Vagina (tissue), 2 donors: Measurements from ENCODE around the gene VENTX.

Experiments used
- CTCF ChIP-seq, 3 experiments: fragments of 450-650 bp in 2 of 3; fragments of 200-600 bp in 1 of 3; sonication (generic) in 1 of 3; IDR thresholded peaks; one replicate each; pipeline ENCODE4 v1.5.1; 2017 to 2019; ENCODE audit warnings: antibody characterized with exemption in 3 of 3, mild to moderate bottlenecking in 2 of 3, moderate library complexity in 2 of 3
- POLR2A ChIP-seq, 2 donors: fragments of 450-650 bp; IDR thresholded peaks; one replicate each; pipeline ENCODE4 v1.6.1; 2017; ENCODE audit warnings: antibody characterized with exemption in 2 of 2, mild to moderate bottlenecking in 2 of 2, moderate library complexity in 2 of 2
- POLR2AphosphoS5 ChIP-seq, 2 donors: sonication (generic); formaldehyde crosslinking; IDR thresholded peaks; one replicate each; pipeline ENCODE4 v1.9.0; 2017; ENCODE audit warnings: antibody characterized with exemption in 2 of 2, mild to moderate bottlenecking in 2 of 2, low read depth in 1 of 2; ENCODE audit not compliant: insufficient read depth in 1 of 2

- TF ChIP-seq CTCF (IDR thresholded peaks at IDR 0.05): no peak
- TF ChIP-seq POLR2A (IDR thresholded peaks at IDR 0.05): no peak
- no peak for TF ChIP-seq POLR2AphosphoS5 (IDR thresholded peaks at IDR 0.05; ENCODE audit: insufficient read depth in 1 of 2, low read depth in 1 of 2)
These were observed 15.8 kb downstream of the VENTX start for GRCh38 chr10:133253361-133253955.
